ENCODE measurements around the gene SYNGR1.

DNA sequence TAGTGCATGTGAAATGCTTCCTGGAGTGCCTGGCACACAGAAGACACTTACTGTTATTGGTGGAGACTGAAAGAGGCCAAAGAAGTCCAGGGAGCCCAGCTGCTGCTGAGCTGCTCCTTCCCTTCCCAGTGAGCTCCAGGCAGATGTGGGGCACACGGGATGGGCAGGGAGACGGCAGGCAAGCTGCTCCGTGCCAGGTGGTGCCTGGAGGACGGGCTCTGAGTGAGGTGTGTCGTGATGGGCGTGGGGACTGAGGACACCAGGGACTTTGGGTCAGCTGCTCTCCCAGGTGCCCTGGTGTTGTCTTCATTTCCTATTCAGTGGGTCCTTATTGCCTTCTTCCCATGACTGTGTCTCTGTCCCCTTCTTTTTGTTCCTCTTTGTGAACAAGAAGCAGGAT lies 69.3 kb downstream of the SYNGR1 start:
- TF ChIP-seq, protein P1, sequence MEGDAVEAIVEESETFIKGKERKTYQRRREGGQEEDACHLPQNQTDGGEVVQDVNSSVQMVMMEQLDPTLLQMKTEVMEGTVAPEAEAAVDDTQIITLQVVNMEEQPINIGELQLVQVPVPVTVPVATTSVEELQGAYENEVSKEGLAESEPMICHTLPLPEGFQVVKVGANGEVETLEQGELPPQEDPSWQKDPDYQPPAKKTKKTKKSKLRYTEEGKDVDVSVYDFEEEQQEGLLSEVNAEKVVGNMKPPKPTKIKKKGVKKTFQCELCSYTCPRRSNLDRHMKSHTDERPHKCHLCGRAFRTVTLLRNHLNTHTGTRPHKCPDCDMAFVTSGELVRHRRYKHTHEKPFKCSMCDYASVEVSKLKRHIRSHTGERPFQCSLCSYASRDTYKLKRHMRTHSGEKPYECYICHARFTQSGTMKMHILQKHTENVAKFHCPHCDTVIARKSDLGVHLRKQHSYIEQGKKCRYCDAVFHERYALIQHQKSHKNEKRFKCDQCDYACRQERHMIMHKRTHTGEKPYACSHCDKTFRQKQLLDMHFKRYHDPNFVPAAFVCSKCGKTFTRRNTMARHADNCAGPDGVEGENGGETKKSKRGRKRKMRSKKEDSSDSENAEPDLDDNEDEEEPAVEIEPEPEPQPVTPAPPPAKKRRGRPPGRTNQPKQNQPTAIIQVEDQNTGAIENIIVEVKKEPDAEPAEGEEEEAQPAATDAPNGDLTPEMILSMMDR (IDR thresholded peaks at IDR 0.05), result no peak
- no peak for TF ChIP-seq POLR2A (IDR thresholded peaks at IDR 0.05)
